ENCODE results near the gene ARHGAP18.

Gene ARHGAP18

DNA sequence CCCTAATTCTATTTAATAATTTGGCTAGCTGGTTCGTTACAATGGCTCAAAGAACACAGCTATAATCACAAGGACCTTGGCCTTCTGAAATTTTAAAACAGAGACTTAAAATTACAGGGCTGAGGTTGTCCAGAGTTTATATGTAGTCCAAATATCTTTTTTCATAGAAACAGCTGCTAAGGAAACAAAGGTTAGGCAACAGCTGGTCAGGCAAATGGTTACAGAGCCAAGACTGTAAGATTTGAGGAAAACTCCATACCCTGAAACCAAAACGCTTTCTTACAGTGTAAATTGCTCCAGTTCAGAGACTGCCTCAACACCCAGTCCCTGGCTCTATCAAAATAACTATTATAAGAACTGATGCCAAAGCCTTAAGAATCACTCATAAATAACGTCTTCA is 9.7 kb upstream of the ARHGAP18 start:
- no peak for DNase-seq

- no peak for DNase-seq
These were observed 7.3 kb upstream of the ARHGAP18 start for GRCh38 chr6:129717277-129717676.

- no peak for DNase-seq
These were observed 3.9 kb upstream of the ARHGAP18 start for GRCh38 chr6:129713806-129714333.

DNA sequence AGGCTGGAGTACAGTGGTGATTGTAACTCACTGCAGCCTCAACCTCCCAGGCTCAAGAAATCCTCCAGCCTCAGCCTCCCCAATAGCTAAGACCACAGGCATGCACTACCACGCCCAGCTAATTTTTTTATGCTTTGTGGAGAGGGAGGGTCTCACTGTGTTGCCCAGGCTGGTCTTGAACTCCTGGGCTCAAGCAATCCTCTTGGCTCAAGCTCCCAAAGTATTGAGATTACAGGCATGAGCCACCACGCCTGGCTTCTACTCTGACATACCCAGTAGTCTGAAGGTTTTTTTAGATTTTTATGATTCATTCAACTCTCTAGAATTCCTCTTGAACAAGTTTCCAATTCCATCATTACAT is 1.3 kb upstream of the ARHGAP18 start:
- DNase-seq = no peak

- no peak for DNase-seq
These were observed 683 bp upstream of the ARHGAP18 start for GRCh38 chr6:129710450-129711270.

GRCh38 chr6:129709196-129709768 is 695 bp downstream of the ARHGAP18 start:
- no peak for DNase-seq

GRCh38 chr6:129708496-129709195 is 1.3 kb downstream of the ARHGAP18 start:
- no peak for DNase-seq

DNA sequence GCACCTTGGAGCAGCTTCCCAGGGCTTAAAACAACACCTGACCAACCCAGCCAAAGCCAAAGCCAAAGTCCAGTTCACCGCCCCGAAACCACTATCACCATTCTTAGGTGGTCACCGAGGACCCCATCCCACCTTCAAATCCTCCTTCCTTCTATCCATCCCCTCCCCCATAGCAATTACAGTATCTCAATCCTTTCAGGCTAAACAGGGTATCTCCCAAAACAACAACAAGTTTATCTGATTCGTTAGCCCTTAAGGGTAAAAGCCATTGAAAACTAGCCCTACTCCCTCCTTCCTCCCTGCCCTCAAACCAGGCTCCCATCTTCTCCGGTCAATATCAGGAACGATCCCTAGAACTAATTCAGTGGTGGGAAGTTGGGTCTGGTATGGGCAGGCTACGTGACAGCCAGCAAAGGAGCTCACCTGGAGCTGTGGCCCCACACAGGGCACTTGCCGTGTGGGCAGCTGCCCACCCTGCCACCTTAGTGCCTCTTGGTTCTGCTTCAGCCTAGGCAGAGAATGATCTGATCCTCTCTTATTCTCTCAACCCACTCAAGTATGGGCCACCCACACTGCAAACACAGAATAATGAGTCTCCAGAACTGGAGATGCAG is 2.0 kb downstream of the ARHGAP18 start:
- DNase-seq = no peak

GRCh38 chr6:129707028-129707427 is 2.9 kb downstream of the ARHGAP18 start:
- DNase-seq = no peak

DNA sequence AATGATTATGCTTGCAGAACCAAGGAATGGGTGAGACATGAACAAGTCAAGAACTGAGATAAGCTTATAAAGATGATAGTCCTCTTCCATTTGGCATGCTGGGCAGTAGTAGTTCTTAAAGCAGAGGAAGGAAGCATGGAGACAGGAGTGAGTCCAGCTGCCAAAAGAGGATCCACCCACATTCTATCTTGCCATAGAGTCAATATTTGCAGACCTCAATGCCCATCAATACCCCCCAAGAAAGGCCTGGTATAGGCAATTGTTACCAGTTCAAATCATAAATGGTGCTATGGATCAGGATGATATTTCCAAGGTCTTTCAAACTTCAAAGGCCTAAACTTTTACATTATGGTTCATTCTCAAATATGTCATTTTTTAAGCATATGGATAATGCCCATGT is 4.8 kb downstream of the ARHGAP18 start:
- no peak for DNase-seq

DNA sequence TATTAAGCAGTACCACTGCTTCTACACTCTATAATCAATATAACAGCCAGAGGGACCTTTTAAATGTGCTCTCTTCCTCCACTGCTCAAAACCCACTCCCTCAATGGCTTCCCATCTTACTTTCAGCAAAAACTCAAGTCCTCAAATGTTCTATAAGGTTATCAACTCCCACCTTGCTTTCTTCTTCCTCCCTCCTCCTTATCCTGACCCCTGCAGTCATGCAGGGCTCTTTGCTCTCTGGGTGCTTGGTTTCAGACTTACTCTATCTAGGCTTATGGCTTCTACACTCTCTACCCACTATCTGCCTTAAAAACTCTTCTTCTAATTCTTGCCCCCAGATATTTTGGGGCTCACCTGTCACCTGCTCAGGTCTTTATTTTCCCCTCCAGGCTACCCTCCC is 5.3 kb downstream of the ARHGAP18 start:
- no peak for DNase-seq

DNA sequence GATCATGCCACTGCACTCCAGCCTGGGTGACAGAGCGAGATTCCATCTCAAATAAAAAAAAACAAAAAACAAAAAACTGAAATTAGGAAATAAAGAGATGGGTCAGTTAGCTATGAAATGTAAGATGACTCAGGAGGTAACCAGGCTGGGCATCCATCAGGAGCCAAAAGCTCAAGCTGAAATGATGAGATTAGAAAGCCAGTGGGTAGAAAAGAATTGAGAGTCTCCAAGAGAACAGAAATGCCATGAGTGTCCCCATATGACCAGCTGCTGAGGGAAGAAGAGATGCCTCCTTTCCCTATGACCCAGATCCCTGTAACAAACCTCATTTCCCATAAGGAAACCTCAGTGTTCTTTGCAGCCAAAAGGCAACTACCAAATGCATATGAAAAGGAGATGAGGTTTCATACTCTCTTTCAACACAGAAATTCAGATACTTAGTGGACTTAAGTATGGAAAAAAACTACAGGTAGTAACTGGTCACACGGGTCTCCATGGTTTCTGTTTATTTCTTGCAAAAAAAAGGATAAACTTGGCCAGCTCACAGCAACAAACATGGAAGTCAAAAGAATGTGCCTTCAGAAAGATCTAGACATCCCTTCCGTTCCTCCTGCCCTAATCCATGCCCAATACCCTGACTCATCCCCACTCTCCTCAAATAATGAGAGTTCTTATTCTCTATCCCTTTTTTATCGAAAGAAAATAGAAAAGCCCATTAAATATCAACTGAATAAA is 8.1 kb downstream of the ARHGAP18 start:
- DNase-seq = no peak

DNA sequence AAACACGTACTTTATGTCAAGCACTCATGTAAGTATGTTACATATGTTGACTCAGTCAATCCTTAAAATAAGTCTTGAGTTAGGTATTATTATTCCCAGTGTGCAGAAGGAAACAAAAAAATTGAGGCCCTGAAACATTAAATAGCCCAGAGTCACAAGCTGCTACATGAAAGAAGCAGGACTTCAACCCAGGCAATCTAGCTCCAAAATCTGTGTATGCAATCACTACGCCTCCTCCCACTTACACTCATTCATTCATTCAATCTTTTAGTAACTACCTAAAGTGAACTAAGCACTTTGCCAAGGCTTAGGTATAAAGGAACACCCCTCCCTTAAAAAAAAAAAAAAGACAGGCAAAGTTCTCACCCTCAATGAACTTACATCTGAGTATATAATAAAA is 9.3 kb downstream of the ARHGAP18 start:
- DNase-seq = no peak

DNA sequence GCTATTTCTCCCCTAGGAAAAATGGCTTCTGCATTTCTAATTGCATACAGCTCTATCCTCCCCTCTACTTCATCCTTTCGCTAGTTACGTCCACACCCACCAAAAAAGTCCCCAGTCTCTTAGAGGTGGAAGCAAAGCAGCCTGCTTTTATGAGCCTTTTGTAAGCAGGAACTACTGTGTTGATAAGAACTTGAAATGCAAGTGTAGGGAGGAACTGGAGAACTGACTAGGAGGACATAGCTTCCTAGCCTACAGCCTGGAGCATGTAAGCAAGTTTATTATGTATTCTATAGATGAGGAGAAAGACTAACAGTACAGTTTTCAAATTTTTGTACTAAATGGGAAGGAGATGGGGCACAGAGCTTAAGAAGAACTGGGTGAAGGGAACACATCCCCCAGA is 10.3 kb downstream of the ARHGAP18 start:
- DNase-seq = no peak

DNA sequence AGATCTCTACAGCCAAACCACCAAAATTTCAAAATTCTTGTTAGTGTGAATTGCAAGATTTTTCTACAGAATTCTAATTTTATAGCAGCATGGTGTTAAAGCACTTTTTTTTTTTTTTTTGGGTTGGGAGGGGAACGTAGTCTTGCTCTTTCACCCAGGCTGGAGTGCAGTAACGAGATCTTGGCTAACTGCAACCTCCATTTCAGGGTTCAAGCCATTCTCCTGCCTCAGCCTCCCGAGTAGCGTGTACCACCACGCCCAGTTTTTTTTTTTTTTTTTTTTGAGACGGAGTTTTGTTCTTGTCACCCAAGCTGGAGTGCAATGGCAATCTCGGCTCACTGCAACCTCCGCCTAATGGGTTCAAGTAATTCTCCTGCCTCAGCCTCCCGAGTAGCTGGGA is 11.5 kb downstream of the ARHGAP18 start:
- DNase-seq = no peak

- DNase-seq = no peak
These were observed 12.2 kb downstream of the ARHGAP18 start for GRCh38 chr6:129697788-129698187.

DNA sequence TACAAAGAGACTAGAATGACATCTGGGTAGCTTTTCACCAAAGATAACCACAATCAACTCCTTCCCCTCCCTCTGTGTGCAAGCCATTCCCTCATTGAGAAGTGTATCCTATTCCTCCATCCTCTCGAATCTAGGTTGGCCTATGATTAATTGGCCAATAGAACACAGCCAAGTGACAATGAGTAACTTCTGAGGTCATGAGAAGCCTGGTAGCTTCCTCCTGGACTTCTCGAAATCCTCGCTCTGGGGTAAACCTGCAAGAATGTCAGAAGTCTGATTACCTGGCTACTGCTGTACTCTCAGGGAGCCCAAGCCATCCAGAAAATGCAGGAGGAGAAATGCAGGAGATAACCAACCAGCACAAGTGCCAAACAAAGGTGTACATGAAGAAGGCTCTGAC is 13.1 kb downstream of the ARHGAP18 start:
- no peak for DNase-seq

DNA sequence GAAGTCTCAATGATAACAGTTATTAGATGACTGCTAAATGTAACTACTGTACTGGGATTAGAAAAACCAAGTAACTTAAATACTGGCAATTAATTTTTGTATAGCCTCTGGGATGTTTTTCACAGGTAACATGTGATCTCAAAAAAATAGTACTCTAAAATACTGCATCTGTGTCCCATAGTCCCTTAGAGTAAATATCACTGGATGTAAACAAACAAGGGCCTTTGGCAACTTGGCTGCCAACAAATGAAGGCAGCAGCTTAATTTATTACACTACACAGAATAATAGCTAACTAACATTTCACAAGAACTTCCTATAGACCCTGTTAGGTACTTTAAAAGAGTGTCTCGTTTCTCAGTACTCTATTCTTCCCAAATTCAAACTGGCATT is 14.0 kb downstream of the ARHGAP18 start:
- no peak for DNase-seq

GRCh38 chr6:129695373-129696027 is 14.5 kb downstream of the ARHGAP18 start:
- DNase-seq = no peak

DNA sequence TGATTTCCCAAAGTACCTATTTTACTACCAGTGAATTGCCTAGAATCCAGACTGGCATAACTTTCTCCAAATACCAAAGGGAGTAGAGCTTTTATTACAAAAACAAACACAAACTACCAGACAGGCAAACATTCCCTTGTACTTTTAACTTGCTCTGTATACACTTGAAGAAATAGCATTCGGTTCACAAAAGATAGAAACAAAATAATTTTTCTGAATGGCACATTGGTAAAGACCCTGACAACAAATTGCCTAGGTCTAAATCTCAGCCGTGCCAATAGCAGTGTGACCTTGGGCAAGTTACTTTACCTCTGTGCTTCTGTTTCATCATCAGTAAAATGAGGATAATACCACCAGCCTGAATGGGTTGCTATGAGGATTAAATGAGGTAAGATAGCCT is 15.9 kb downstream of the ARHGAP18 start:
- DNase-seq = no peak

DNA sequence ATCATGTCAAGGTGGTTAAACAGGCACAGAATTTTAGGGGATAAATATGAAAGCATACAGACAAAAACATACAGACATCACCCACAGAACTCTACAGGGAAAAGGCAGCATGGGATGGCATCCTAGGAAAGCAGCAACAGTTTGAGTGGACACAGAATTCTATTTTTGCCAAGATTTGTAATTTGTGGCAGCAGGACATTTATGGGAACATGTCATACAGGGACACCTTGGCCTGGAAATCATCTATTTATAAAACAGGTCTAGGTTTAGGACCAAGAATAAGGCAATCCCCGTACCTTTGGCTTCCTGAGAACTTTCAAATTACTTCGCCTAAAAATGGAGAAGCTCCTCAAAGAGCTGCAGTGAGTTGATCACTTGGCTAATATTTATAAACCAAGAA is 17.5 kb downstream of the ARHGAP18 start:
- no peak for DNase-seq

- no peak for DNase-seq
These were observed 18.3 kb downstream of the ARHGAP18 start for GRCh38 chr6:129691709-129692108.

Data from activated CD4-positive, CD25-positive, alpha-beta regulatory T cell treated with anti-CD3 and anti-CD28 coated beads, Interleukin-2, amount 50 U/mL, for 72 hours (primary cell).